Smooth muscle cell (in vitro differentiated cells): ENCODE data around the gene FAM20C. TPM values are rescaled to one million over a fixed set of nuclear protein-coding genes. Genes with fewer than 3 reads are reported as not detected.

Experiments
- DNase-seq: peaks from one replicate; lab custom pipeline; 2025; ENCODE audit not compliant: unreplicated experiment; lab: John Stamatoyannopoulos, UW
- H2AFZ ChIP-seq: fragments of 200-600 bp; sonication (generic); 2 replicates; pipeline ENCODE4 v1.6.0; 2016; ENCODE audit warnings: antibody characterized with exemption, low read depth, mild to moderate bottlenecking
- H3F3A ChIP-seq: fragments of 200-600 bp; sonication (generic); 2 replicates; pipeline ENCODE4 v1.6.0; 2017; ENCODE audit warnings: antibody characterized with exemption, low read depth
- H3K27ac ChIP-seq: fragments of 200-600 bp; sonication (generic); 2 replicates; pipeline ENCODE4 v1.5.1; 2016; ENCODE audit warnings: low read depth, mild to moderate bottlenecking
- H3K27me3 ChIP-seq: fragments of 200-600 bp; sonication (generic); 2 replicates; pipeline ENCODE4 v1.6.1; 2016; ENCODE audit warnings: low read depth, mild to moderate bottlenecking
- H3K36me3 ChIP-seq: fragments of 200-600 bp; sonication (generic); 2 replicates; pipeline ENCODE4 v1.5.1; 2016; ENCODE audit warnings: low read depth
- H3K4me1 ChIP-seq: fragments of 200-600 bp; sonication (generic); 2 replicates; pipeline ENCODE4 v1.5.1; 2016; ENCODE audit warnings: low read depth
- H3K4me2 ChIP-seq: fragments of 200-600 bp; sonication (generic); 2 replicates; pipeline ENCODE4 v1.6.0; 2016; ENCODE audit warnings: mild to moderate bottlenecking
- H3K4me3 ChIP-seq: fragments of 200-600 bp; sonication (generic); 2 replicates; pipeline ENCODE4 v1.5.1; 2016; ENCODE audit warnings: mild to moderate bottlenecking
- H3K79me2 ChIP-seq: fragments of 200-600 bp; sonication (generic); 2 replicates; pipeline ENCODE4 v1.6.0; 2016; ENCODE audit warnings: low read depth, mild to moderate bottlenecking
- H3K9ac ChIP-seq: fragments of 200-600 bp; sonication (generic); 2 replicates; pipeline ENCODE4 v1.6.0; 2016; ENCODE audit warnings: low read depth
- H3K9me3 ChIP-seq: fragments of 200-600 bp; sonication (generic); replicated peaks from 2 replicates; pipeline ENCODE4 v1.5.1; 2016; ENCODE audit warnings: low read depth
- H4K20me1 ChIP-seq: fragments of 200-600 bp; sonication (generic); 2 replicates; pipeline ENCODE4 v1.6.0; 2016; ENCODE audit warnings: low read depth
- CTCF ChIP-seq: fragments of 200-600 bp; sonication (generic); IDR thresholded peaks from 2 replicates; pipeline ENCODE4 v1.5.1; 2017; ENCODE audit warnings: borderline replicate concordance, mild to moderate bottlenecking, antibody characterized with exemption; ENCODE audit not compliant: insufficient read depth, poor library complexity, severe bottlenecking
- WGBS: methylation state at CpG from one replicate; pipeline ENCODE4 v1.1.7; 2016; ENCODE audit warnings: low lambda C conversion rate; 5-methylcytosine and 5-hydroxymethylcytosine counted together
- polyA plus RNA-seq: library from polyadenylated mRNA; unstranded; fragments of >200 nt; fragmentation: Nextera tagmentation; extraction: Ambion mirVana; gene quantifications from 2 replicates; pipeline ENCODE4 v1.2.1, GENCODE V29; 2016
- total RNA-seq: library from RNA; depleted of rRNA; stranded (reverse); fragments of >200 nt; gene quantifications from 2 replicates; pipeline ENCODE4 v1.2.3, GENCODE V29; 2014

Gene FAM20C
- total and polyA plus RNA-seq, 2 experiments from 2014 or later = 5.6 to 6.2 TPM

DNA sequence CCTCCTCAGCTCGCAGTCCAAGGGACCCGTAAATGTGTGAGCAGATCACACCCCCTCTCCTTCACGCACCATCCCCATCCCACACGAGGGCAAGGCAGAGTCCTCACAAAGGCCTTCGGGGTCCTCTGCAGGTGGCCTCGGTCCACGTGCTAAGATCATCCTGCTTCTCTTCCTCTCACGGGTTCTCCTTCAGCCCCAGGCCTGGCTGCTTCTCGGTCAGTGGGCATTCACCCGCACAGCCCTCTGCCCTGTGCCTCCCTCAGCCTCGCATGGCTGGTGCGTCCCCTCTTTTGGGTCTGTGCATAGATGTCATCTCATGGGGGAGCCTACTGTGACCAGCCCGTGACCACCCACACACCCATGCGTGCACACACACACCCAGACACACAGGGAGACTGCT is 80.3 kb downstream of the FAM20C start:
- H3K27me3 ChIP-seq = no peaks in the 10 kb centered on the region
- WGBS = 81% methylated on average over 14 of the region's 14 CpGs
- DNase-seq = no peak

GRCh38 chr7:273327-273726 is 81.0 kb downstream of the FAM20C start:
- Histone ChIP-seq H3F3A (no peaks in the 10 kb centered on the region), H3K4me2 (no peak overlapping the region), H3K27me3 (no peaks in the 10 kb centered on the region), H3K9me3 (peaks cover 3% of the 10 kb centered on the region), H3K79me2 (no peaks in the 10 kb centered on the region), H3K27ac (no peak overlapping the region), H2AFZ (no peak overlapping the region), H3K9ac (no peak overlapping the region), H3K4me1 (no peaks in the 10 kb centered on the region), H4K20me1 (no peaks in the 10 kb centered on the region), H3K4me3 (no peak overlapping the region), H3K36me3 (no peaks in the 10 kb centered on the region)
- no peak for TF ChIP-seq CTCF
- DNase-seq = no peak
- WGBS = 79% methylated on average over 7 of the region's 7 CpGs

More for the DNA sequence above, 80.3 kb downstream of the FAM20C start:
- H3F3A ChIP-seq = no peaks in the 10 kb centered on the region
- no peaks in the 10 kb centered on the region for H3K36me3 ChIP-seq
- no peak overlapping the region for H2AFZ ChIP-seq
- no peak overlapping the region for H3K4me3 ChIP-seq
- no peak overlapping the region for H3K9ac ChIP-seq
- peaks cover 3% of the 10 kb centered on the region for H3K9me3 ChIP-seq
- H4K20me1 ChIP-seq = no peaks in the 10 kb centered on the region
- no peaks in the 10 kb centered on the region for H3K79me2 ChIP-seq
- H3K4me2 ChIP-seq = no peak overlapping the region
- H3K4me1 ChIP-seq = no peaks in the 10 kb centered on the region
- no peak for TF ChIP-seq CTCF
- H3K27ac ChIP-seq = no peak overlapping the region

GRCh38 chr7:274266-274665 is 81.9 kb downstream of the FAM20C start:
- Histone ChIP-seq H3K36me3 (no peaks in the 10 kb centered on the region), H3K9ac (no peak overlapping the region), H3K4me1 (no peaks in the 10 kb centered on the region), H3F3A (no peaks in the 10 kb centered on the region), H3K9me3 (peaks cover 3% of the 10 kb centered on the region), H3K4me2 (no peak overlapping the region), H3K4me3 (no peak overlapping the region), H3K27me3 (no peaks in the 10 kb centered on the region), H2AFZ (no peak overlapping the region), H3K79me2 (no peaks in the 10 kb centered on the region), H4K20me1 (no peaks in the 10 kb centered on the region), H3K27ac (no peak overlapping the region)
- WGBS = 47% methylated on average over 2 of the region's 2 CpGs
- TF ChIP-seq CTCF = no peak
- no peak for DNase-seq

- no peak overlapping the region for H2AFZ ChIP-seq
- H3F3A ChIP-seq = no peaks in the 10 kb centered on the region
- no peak overlapping the region for H3K27ac ChIP-seq
- no peak for DNase-seq
- 73% methylated on average over 10 of the region's 10 CpGs for WGBS
- no peaks in the 10 kb centered on the region for H3K27me3 ChIP-seq
- H3K79me2 ChIP-seq = no peaks in the 10 kb centered on the region
- H3K4me1 ChIP-seq = no peaks in the 10 kb centered on the region
- no peak overlapping the region for H3K4me2 ChIP-seq
- TF ChIP-seq CTCF = no peak
- H3K36me3 ChIP-seq = no peaks in the 10 kb centered on the region
- H3K4me3 ChIP-seq = no peak overlapping the region
- no peak overlapping the region for H3K9ac ChIP-seq
- H3K9me3 ChIP-seq = peaks cover 3% of the 10 kb centered on the region
- H4K20me1 ChIP-seq = no peaks in the 10 kb centered on the region
Observed at GRCh38 chr7:276230-276835, 84.0 kb downstream of the FAM20C start.
